Measurements from ENCODE around the gene DNER. TPM values are rescaled to one million over a fixed set of nuclear protein-coding genes. Genes with fewer than 3 reads are reported as not detected.

DNER gene
- polyA plus RNA-seq, 2 of the 4 experiments (the other 2 are of a cell fraction): 0.34 to 4.2 TPM

DNA sequence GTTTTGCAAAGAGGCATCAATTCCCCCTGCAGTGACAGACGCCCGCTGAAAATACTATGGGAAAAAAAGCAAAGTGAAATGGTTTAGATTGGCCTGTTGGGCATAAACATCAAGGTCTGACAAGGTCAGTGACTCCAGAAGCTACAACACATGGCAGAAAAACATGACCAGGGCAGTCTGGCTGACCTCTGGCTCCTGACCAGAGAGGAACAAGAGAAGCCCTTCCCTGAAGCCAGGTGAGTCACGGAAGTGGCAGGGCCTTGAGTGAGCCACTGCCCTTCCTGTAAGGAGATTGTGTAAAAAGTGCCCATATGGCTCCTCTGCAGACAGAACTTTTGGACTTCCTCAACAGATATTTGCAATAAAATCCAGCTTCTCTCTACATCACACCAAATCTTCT, 72.0 kb downstream of the DNER start:
- Histone ChIP-seq H3K27ac (no peak overlapping the region), H3K4me1 (no peaks in the 10 kb centered on the region), H3K9me3 (no peaks in the 10 kb centered on the region), H3K4me2 (no peak overlapping the region), H3K4me3 (no peak overlapping the region)
- DNase-seq (ENCODE audit: low read depth in 1 of 2, low spot score in 1 of 2) (no peak), FAIRE-seq (no peak), ATAC-seq (peak in 1 of 2 experiments; percentile 34; a peak in 1 of 6 replicates)
- 76% methylated on average over 3 of the region's 3 CpGs for WGBS (ENCODE audit: missing lambda C conversion rate)
- POLR2A ChIA-PET: no interaction called here
- CTCF ChIA-PET: interaction anchor here (0.9 kb wide), 1 partner anchor 15 kb away, joined by 3 read pairs; no protein-coding TSS in a partner anchor
- no peak for TF ChIP-seq PHF8 (IDR thresholded peaks at IDR 0.05; ENCODE audit: borderline replicate concordance, low read depth)
- no peak for TF ChIP-seq SMC3 (IDR thresholded peaks at IDR 0.05)
- TF ChIP-seq BHLHE40 (IDR thresholded peaks at IDR 0.05; ENCODE audit: low read depth, low read length): no peak
- TF ChIP-seq E2F6 (IDR thresholded peaks at IDR 0.05; ENCODE audit: borderline replicate concordance, low read depth): no peak

GRCh38 chr2:229641676-229642075, 72.7 kb downstream of the DNER start:
- TF ChIP-seq RAD21 (conservative IDR thresholded peaks at IDR 0.05 in 1 of 2, IDR thresholded peaks at IDR 0.05 in 1 of 2) (peak in 1 of 2 experiments; percentile 11; a peak in 1 of 5 replicates), RNF2 (IDR thresholded peaks at IDR 0.05; ENCODE audit: borderline replicate concordance, low read depth) (no peak)
- Histone ChIP-seq H3K4me1 (no peaks in the 10 kb centered on the region), H3K4me2 (no peak overlapping the region), H3K4me3 (no peak overlapping the region), H3K27ac (no peak overlapping the region), H3K9me3 (no peaks in the 10 kb centered on the region)
- ChIA-PET POLR2A (no interaction called here), CTCF (interaction anchor here (0.9 to 1.8 kb wide), 2 partner anchors 9 to 14 kb away, joined by 3 to 4 read pairs; no protein-coding TSS in a partner anchor)
- ATAC-seq (no peak), FAIRE-seq (no peak), DNase-seq (ENCODE audit: low read depth in 1 of 2, low spot score in 1 of 2) (no peak)
- 7% methylated on average over 3 of the region's 3 CpGs for WGBS (ENCODE audit: missing lambda C conversion rate)

- DNase-seq (ENCODE audit: low read depth in 1 of 2, low spot score in 1 of 2) (no peak), FAIRE-seq (no peak), ATAC-seq (no peak)
- no peak overlapping the region for H3K4me3 ChIP-seq
- TF ChIP-seq ZSCAN20 (CRISPR knock-in tag; IDR thresholded peaks at IDR 0.05) (no peak), RCOR1 (IDR thresholded peaks at IDR 0.05; ENCODE audit: low read depth, low read length) (no peak), CHD4 (IDR thresholded peaks at IDR 0.05; ENCODE audit: borderline replicate concordance) (no peak), HOXB13 (CRISPR knock-in tag; IDR thresholded peaks at IDR 0.05; ENCODE audit: low read depth) (no peak), ZFP36 (IDR thresholded peaks at IDR 0.05; ENCODE audit: borderline replicate concordance, partially characterized antibody) (no peak), TP53 (CRISPR knock-in tag; IDR thresholded peaks at IDR 0.05) (no peak), NR3C1 (IDR thresholded peaks at IDR 0.05) (no peak), BHLHE40 (IDR thresholded peaks at IDR 0.05; ENCODE audit: low read depth, low read length) (no peak)
- POLR2A ChIA-PET: no interaction called here
- no peak overlapping the region for H3K27ac ChIP-seq
- no peaks in the 10 kb centered on the region for H3K4me1 ChIP-seq
- CTCF ChIA-PET: interaction anchor here (1.4 to 1.8 kb wide), 2 partner anchors 8 to 9 kb away, joined by 3 to 4 read pairs; no protein-coding TSS in a partner anchor
- H3K9me3 ChIP-seq: no peaks in the 10 kb centered on the region
- WGBS (ENCODE audit: missing lambda C conversion rate): 73% methylated on average over 4 of the region's 4 CpGs
- H3K4me2 ChIP-seq: no peak overlapping the region
Measured at GRCh38 chr2:229640636-229641035, 73.7 kb downstream of the DNER start.

DNA sequence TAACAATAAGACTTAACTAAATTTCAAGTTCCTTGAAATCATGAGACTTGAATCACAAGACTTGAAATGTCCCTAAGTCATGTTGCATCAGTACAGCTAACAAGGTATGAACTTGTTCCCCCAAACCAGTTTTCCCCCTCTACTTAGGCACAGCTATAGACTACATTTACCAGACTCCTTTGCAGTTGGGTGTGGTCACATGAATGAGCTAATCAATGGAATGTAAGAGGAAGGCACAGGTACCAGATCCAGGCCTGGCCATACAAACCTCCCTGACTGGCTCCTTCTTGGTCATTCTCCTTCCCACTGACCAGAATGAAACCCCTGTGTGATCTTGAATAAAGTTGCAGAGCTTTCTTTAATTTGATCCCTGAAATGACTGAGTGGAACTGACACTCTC, 77.8 kb downstream of the DNER start:
- FAIRE-seq (no peak), ATAC-seq (no peak), DNase-seq (ENCODE audit: low read depth in 1 of 2, low spot score in 1 of 2) (no peak)
- ChIA-PET CTCF (interaction anchor here (1.1 kb wide), 1 partner anchor 50 kb away, joined by 3 read pairs; no protein-coding TSS in a partner anchor), POLR2A (no interaction called here)
- TF ChIP-seq NPAS2 (CRISPR knock-in tag; IDR thresholded peaks at IDR 0.05; ENCODE audit: borderline replicate concordance) (no peak), BHLHE40 (IDR thresholded peaks at IDR 0.05; ENCODE audit: low read depth, low read length) (no peak), RARB (CRISPR knock-in tag; IDR thresholded peaks at IDR 0.05) (no peak), FOSB (CRISPR knock-in tag; IDR thresholded peaks at IDR 0.05) (no peak), RCOR1 (IDR thresholded peaks at IDR 0.05; ENCODE audit: low read depth, low read length) (no peak), RFX5 (IDR thresholded peaks at IDR 0.05) (no peak), HOXB5 (CRISPR knock-in tag; IDR thresholded peaks at IDR 0.05) (no peak), CBX8 (IDR thresholded peaks at IDR 0.05) (no peak), HES2 (IDR thresholded peaks at IDR 0.05) (no peak), KDM1A (IDR thresholded peaks at IDR 0.05; ENCODE audit: low read depth) (no peak), MAZ (IDR thresholded peaks at IDR 0.05; ENCODE audit: borderline replicate concordance, low read depth, low read length) (no peak), HOXA7 (CRISPR knock-in tag; IDR thresholded peaks at IDR 0.05) (no peak), CEBPB (IDR thresholded peaks at IDR 0.05) (no peak), NFE2L2 (conservative IDR thresholded peaks at IDR 0.05; ENCODE audit: low read length) (no peak), ZC3H11A (IDR thresholded peaks at IDR 0.05) (no peak)
- TF ChIP-seq, protein P1, sequence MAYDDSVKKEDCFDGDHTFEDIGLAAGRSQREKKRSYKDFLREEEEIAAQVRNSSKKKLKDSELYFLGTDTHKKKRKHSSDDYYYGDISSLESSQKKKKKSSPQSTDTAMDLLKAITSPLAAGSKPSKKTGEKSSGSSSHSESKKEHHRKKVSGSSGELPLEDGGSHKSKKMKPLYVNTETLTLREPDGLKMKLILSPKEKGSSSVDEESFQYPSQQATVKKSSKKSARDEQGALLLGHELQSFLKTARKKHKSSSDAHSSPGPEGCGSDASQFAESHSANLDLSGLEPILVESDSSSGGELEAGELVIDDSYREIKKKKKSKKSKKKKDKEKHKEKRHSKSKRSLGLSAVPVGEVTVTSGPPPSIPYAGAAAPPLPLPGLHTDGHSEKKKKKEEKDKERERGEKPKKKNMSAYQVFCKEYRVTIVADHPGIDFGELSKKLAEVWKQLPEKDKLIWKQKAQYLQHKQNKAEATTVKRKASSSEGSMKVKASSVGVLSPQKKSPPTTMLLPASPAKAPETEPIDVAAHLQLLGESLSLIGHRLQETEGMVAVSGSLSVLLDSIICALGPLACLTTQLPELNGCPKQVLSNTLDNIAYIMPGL (CRISPR knock-in tag; IDR thresholded peaks at IDR 0.05; ENCODE audit: borderline replicate concordance): no peak
- Histone ChIP-seq H3K4me1 (no peaks in the 10 kb centered on the region), H3K9me3 (no peaks in the 10 kb centered on the region), H3K27ac (no peak overlapping the region), H3K4me3 (no peak overlapping the region), H3K4me2 (no peak overlapping the region)
